ENCODE measurements around the gene SRR. TPM values are rescaled to one million over a fixed set of nuclear protein-coding genes. Genes with fewer than 3 reads are reported as not detected.

The SRR gene
- total RNA-seq, 4 donors from 2014 or later: 12.3 to 31.7 (median 24.1) TPM

GRCh38 chr17:2371183-2372130 is 67.7 kb downstream of the SRR start:
- Histone ChIP-seq H3K27me3 (no peaks in the 10 kb centered on the region), H3K4me1 (no peaks in the 10 kb centered on the region), H3K36me3 (peaks cover 6 to 14% of the 10 kb centered on the region in 2 donors), H3K27ac (no peak overlapping the region), H3K4me3 (replicated peaks in 1 of 3) (no peak overlapping the region), H3K9me3 (no peaks in the 10 kb centered on the region)
- DNase-seq: no peak
- WGBS, 2 donors: 94 to 95% methylated on average over 27 to 30 of the region's 30 CpGs
- TF ChIP-seq CTCF (IDR thresholded peaks at IDR 0.05): no peak
- TF ChIP-seq POLR2A (IDR thresholded peaks at IDR 0.05): no peak
- intact Hi-C loops (cut with DNase I): no loop called here

GRCh38 chr17:2372180-2372579 is 68.4 kb downstream of the SRR start:
- H3K27me3 ChIP-seq: no peaks in the 10 kb centered on the region
- H3K9me3 ChIP-seq: no peaks in the 10 kb centered on the region
- peaks cover 6 to 14% of the 10 kb centered on the region in 2 donors for H3K36me3 ChIP-seq
- no peaks in the 10 kb centered on the region for H3K4me1 ChIP-seq
- DNase-seq: no peak
- intact Hi-C loops (cut with DNase I): no loop called here
- TF ChIP-seq POLR2A (IDR thresholded peaks at IDR 0.05) (no peak), CTCF (IDR thresholded peaks at IDR 0.05) (no peak)
- WGBS, 2 donors: 87 to 98% methylated on average over 7 to 25 of the region's 26 CpGs
- H3K27ac ChIP-seq: no peak overlapping the region
- no peak overlapping the region for H3K4me3 ChIP-seq (replicated peaks in 1 of 3)

GRCh38 chr17:2372681-2373080 is 68.9 kb downstream of the SRR start:
- TF ChIP-seq CTCF (IDR thresholded peaks at IDR 0.05) (peak in 1 of 6 experiments; percentile 5), POLR2A (IDR thresholded peaks at IDR 0.05) (no peak)
- no peak for DNase-seq
- Histone ChIP-seq H3K36me3 (peaks cover 6 to 14% of the 10 kb centered on the region in 2 donors), H3K9me3 (no peaks in the 10 kb centered on the region), H3K27ac (no peak overlapping the region), H3K4me1 (no peaks in the 10 kb centered on the region), H3K27me3 (no peaks in the 10 kb centered on the region), H3K4me3 (replicated peaks in 1 of 3) (no peak overlapping the region)
- intact Hi-C loops (cut with DNase I): no loop called here
- WGBS, 2 donors: 88 to 90% methylated on average over 10 to 12 of the region's 16 CpGs

GRCh38 chr17:2373179-2373578 is 69.4 kb downstream of the SRR start:
- H3K36me3 ChIP-seq: peaks cover 6 to 14% of the 10 kb centered on the region in 2 donors
- DNase-seq: no peak
- H3K4me1 ChIP-seq: no peaks in the 10 kb centered on the region
- intact Hi-C loops (cut with DNase I): no loop called here
- H3K4me3 ChIP-seq (replicated peaks in 1 of 3): no peak overlapping the region
- WGBS, 2 donors: 94 to 97% methylated on average over 15 of the region's 18 CpGs
- no peaks in the 10 kb centered on the region for H3K27me3 ChIP-seq
- no peak for TF ChIP-seq CTCF (IDR thresholded peaks at IDR 0.05)
- TF ChIP-seq POLR2A (IDR thresholded peaks at IDR 0.05): no peak
- H3K9me3 ChIP-seq: no peaks in the 10 kb centered on the region
- H3K27ac ChIP-seq: no peak overlapping the region

Small RNA genes lying within 50 kb of the gene (small RNA-seq; reads per million reads assigned to genes)
- gene AC006435.3: not detected
- gene SNORD91A: 1,921 reads per million, percentile 99 among the genes with 10 or more reads in this experiment
- gene SNORD91B: 397 reads per million, percentile 98 among the genes with 10 or more reads in this experiment

Other genes starting within 250 kb of the SRR start
- 10 to 100 TPM; 13.3 to 23.2 (median 18.3) TPM for gene HIC1, start 248.8 kb upstream of the SRR start, total RNA-seq
- gene SMG6, start 165 bp upstream of the SRR start, total RNA-seq: 10 to 100 TPM; 26.0 to 35.9 (median 32.9) TPM
- 10 to 100 TPM; 16.8 to 56.4 (median 29.3) TPM for gene TSR1, start 32.5 kb downstream of the SRR start, total RNA-seq
- gene SGSM2, start 33.6 kb downstream of the SRR start, total RNA-seq: 10 to 100 TPM; 47.8 to 82.7 (median 63.2) TPM
- 10 to 100 TPM in 3 of 4 donors, 1 to 10 TPM in 1; 8.2 to 28.9 (median 10.9) TPM for gene MNT, start 97.1 kb downstream of the SRR start, total RNA-seq
- gene METTL16, start 207.9 kb downstream of the SRR start, total RNA-seq: 10 to 100 TPM; 30.4 to 48.9 (median 44.7) TPM